Measurements from ENCODE around the gene LAMA3.

GRCh38 chr18:23998820-23999219 is 309.6 kb downstream of the LAMA3 start:
- TF ChIP-seq CTCF (IDR thresholded peaks at IDR 0.05) (no peak), POLR2AphosphoS5 (IDR thresholded peaks at IDR 0.05; ENCODE audit: insufficient read depth in 1 of 2, low read depth in 1 of 2) (peak in 1 of 2 donors; percentile 35), POLR2A (IDR thresholded peaks at IDR 0.05) (no peak)
